Measurements from ENCODE around the gene SORCS2.

DNA sequence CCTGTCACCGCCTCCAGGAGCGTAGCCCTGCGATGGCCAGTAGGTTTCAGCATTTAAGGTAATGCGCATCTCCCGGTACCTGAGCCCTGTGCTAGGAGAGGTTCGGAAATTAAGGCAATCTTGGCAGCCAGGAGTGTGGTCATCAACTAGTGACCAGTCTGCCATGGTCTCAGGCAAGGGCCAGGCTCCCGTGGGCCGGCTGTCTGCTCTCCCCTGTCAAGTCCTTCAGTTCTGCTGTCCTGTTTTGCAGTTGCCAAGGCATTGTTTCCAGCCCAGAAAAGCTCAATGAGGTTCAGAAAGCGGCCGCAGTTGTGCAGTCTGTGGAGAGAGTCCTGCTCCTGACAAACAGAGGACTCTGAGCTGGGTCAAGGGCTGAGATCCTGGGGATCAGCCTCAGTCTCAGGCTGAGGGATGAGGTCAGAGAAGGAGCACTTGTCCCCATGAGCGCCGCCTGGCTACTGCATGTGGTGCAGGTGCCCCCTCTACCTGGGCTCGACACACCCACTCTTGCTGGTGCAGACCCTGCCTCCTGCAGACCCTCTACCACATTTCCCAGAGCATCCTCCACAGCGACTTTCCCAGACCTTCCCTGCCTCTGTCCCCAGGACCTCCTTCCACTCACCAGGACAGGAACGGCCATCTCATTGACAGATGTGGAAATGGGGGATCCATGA lies 295.8 kb downstream of the SORCS2 start:
- TF ChIP-seq, protein P1, sequence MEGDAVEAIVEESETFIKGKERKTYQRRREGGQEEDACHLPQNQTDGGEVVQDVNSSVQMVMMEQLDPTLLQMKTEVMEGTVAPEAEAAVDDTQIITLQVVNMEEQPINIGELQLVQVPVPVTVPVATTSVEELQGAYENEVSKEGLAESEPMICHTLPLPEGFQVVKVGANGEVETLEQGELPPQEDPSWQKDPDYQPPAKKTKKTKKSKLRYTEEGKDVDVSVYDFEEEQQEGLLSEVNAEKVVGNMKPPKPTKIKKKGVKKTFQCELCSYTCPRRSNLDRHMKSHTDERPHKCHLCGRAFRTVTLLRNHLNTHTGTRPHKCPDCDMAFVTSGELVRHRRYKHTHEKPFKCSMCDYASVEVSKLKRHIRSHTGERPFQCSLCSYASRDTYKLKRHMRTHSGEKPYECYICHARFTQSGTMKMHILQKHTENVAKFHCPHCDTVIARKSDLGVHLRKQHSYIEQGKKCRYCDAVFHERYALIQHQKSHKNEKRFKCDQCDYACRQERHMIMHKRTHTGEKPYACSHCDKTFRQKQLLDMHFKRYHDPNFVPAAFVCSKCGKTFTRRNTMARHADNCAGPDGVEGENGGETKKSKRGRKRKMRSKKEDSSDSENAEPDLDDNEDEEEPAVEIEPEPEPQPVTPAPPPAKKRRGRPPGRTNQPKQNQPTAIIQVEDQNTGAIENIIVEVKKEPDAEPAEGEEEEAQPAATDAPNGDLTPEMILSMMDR (tag by site-specific recombination; IDR thresholded peaks at IDR 0.05) = no peak
- TF ChIP-seq, protein P2, sequence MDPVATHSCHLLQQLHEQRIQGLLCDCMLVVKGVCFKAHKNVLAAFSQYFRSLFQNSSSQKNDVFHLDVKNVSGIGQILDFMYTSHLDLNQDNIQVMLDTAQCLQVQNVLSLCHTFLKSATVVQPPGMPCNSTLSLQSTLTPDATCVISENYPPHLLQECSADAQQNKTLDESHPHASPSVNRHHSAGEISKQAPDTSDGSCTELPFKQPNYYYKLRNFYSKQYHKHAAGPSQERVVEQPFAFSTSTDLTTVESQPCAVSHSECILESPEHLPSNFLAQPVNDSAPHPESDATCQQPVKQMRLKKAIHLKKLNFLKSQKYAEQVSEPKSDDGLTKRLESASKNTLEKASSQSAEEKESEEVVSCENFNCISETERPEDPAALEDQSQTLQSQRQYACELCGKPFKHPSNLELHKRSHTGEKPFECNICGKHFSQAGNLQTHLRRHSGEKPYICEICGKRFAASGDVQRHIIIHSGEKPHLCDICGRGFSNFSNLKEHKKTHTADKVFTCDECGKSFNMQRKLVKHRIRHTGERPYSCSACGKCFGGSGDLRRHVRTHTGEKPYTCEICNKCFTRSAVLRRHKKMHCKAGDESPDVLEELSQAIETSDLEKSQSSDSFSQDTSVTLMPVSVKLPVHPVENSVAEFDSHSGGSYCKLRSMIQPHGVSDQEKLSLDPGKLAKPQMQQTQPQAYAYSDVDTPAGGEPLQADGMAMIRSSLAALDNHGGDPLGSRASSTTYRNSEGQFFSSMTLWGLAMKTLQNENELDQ (tag by site-specific recombination; IDR thresholded peaks at IDR 0.05; ENCODE audit: low read depth) = no peak
- TF ChIP-seq ZNF155 (tag by site-specific recombination; IDR thresholded peaks at IDR 0.05) (no peak), OVOL3 (tag by site-specific recombination; IDR thresholded peaks at IDR 0.05) (no peak), ZNF211 (tag by site-specific recombination; IDR thresholded peaks at IDR 0.05; ENCODE audit: low read depth) (no peak), HOXA7 (CRISPR knock-in tag; IDR thresholded peaks at IDR 0.05; ENCODE audit: borderline replicate concordance) (no peak), SP7 (tag by site-specific recombination; IDR thresholded peaks at IDR 0.05) (no peak), SETDB1 (IDR thresholded peaks at IDR 0.05; ENCODE audit: insufficient read length, low read length) (no peak), TCF7L2 (IDR thresholded peaks at IDR 0.05; ENCODE audit: borderline replicate concordance, low read depth, low read length) (no peak), ZNF677 (tag by site-specific recombination; IDR thresholded peaks at IDR 0.05) (no peak), ZNF621 (tag by site-specific recombination; IDR thresholded peaks at IDR 0.05) (no peak)
- TF ChIP-seq, protein P3, sequence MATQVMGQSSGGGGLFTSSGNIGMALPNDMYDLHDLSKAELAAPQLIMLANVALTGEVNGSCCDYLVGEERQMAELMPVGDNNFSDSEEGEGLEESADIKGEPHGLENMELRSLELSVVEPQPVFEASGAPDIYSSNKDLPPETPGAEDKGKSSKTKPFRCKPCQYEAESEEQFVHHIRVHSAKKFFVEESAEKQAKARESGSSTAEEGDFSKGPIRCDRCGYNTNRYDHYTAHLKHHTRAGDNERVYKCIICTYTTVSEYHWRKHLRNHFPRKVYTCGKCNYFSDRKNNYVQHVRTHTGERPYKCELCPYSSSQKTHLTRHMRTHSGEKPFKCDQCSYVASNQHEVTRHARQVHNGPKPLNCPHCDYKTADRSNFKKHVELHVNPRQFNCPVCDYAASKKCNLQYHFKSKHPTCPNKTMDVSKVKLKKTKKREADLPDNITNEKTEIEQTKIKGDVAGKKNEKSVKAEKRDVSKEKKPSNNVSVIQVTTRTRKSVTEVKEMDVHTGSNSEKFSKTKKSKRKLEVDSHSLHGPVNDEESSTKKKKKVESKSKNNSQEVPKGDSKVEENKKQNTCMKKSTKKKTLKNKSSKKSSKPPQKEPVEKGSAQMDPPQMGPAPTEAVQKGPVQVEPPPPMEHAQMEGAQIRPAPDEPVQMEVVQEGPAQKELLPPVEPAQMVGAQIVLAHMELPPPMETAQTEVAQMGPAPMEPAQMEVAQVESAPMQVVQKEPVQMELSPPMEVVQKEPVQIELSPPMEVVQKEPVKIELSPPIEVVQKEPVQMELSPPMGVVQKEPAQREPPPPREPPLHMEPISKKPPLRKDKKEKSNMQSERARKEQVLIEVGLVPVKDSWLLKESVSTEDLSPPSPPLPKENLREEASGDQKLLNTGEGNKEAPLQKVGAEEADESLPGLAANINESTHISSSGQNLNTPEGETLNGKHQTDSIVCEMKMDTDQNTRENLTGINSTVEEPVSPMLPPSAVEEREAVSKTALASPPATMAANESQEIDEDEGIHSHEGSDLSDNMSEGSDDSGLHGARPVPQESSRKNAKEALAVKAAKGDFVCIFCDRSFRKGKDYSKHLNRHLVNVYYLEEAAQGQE (tag by site-specific recombination; IDR thresholded peaks at IDR 0.05) = no peak
- TF ChIP-seq, protein P4, sequence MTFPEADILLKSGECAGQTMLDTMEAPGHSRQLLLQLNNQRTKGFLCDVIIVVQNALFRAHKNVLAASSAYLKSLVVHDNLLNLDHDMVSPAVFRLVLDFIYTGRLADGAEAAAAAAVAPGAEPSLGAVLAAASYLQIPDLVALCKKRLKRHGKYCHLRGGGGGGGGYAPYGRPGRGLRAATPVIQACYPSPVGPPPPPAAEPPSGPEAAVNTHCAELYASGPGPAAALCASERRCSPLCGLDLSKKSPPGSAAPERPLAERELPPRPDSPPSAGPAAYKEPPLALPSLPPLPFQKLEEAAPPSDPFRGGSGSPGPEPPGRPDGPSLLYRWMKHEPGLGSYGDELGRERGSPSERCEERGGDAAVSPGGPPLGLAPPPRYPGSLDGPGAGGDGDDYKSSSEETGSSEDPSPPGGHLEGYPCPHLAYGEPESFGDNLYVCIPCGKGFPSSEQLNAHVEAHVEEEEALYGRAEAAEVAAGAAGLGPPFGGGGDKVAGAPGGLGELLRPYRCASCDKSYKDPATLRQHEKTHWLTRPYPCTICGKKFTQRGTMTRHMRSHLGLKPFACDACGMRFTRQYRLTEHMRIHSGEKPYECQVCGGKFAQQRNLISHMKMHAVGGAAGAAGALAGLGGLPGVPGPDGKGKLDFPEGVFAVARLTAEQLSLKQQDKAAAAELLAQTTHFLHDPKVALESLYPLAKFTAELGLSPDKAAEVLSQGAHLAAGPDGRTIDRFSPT (tag by site-specific recombination; IDR thresholded peaks at IDR 0.05) = no peak

Measured in HEK293 (cell line).